Measurements from ENCODE around the gene TUBA3C. TPM values are rescaled to one million over a fixed set of nuclear protein-coding genes. Genes with fewer than 3 reads are reported as not detected.

TUBA3C gene
- total and polyA plus RNA-seq, 10 donors, result not detected

DNA sequence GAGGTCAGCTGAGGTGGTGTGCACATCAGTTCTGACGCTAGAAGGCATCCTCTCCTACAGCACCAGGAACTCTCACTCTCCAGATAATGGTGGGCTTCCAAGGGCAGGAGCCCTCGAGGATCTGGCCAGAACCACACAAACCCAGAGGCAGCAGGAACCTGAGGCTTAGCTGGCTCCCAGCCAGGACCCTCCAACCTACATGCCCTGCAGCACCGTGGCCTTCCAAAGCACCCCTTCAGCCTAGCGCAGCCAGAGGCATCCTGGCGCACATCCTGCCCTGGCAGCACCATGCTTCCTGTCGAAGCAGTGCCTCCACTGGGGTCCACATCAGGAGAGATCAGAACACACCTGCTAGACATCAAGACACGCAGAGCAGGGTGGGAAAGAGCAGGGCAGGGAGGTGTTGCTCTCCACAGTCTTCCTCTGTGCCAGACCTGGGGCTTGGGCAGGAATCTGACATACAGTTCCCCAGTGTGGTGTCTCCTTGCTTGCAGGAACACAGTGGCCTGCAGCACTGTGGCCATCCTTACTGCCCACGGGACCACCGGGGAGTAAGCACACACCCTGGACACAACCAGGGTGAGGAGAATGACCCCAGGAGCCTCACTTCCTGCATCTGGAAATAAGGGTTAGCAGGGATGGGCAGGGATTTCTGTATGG lies 21.7 kb downstream of the TUBA3C start:
- Histone ChIP-seq H3K4me1 (no peaks in the 10 kb centered on the region), H3K36me3 (no peaks in the 10 kb centered on the region), H3K4me3 (no peak overlapping the region), H3K27me3 (replicated peaks in 1 of 7) (no peaks in the 10 kb centered on the region), H3K27ac (no peak overlapping the region), H3K9me3 (peaks cover 0 to 41% (median 30%) of the 10 kb centered on the region in 8 donors)
- TF ChIP-seq POLR2AphosphoS5 (IDR thresholded peaks at IDR 0.05) (no peak), POLR2A (IDR thresholded peaks at IDR 0.05) (no peak)
- TF ChIP-seq, protein P1, sequence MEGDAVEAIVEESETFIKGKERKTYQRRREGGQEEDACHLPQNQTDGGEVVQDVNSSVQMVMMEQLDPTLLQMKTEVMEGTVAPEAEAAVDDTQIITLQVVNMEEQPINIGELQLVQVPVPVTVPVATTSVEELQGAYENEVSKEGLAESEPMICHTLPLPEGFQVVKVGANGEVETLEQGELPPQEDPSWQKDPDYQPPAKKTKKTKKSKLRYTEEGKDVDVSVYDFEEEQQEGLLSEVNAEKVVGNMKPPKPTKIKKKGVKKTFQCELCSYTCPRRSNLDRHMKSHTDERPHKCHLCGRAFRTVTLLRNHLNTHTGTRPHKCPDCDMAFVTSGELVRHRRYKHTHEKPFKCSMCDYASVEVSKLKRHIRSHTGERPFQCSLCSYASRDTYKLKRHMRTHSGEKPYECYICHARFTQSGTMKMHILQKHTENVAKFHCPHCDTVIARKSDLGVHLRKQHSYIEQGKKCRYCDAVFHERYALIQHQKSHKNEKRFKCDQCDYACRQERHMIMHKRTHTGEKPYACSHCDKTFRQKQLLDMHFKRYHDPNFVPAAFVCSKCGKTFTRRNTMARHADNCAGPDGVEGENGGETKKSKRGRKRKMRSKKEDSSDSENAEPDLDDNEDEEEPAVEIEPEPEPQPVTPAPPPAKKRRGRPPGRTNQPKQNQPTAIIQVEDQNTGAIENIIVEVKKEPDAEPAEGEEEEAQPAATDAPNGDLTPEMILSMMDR (IDR thresholded peaks at IDR 0.05 in 8 of 11, conservative IDR thresholded peaks at IDR 0.05 in 3 of 11), result no peak
- DNase-seq, result no peak
- 70 to 100% (median 76%) methylated on average over 2 to 9 of the region's 9 CpGs for WGBS, 5 donors
- intact Hi-C loops (cut with DNase I; ENCODE audit: low total_unique reads), result no loop called here

DNA sequence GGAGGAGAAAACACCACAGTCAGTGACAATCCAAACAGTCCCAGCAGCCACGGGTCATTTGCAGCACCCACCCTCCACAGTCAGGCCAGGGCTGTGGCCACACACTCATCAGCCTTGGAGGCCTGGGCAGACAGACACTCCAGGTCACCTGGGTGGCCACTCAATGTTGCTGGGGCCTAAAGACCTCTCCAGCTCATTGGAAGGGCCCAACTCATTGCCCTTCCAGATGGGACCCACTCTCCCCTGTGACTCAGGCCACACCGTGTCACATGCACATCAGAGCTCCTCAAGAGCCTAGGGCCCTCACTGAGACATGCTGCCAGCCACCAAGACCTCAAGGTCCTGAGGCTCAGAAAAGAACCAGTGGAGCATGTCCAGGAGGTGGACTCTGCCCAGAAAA lies 22.4 kb downstream of the TUBA3C start:
- WGBS, 5 donors, result 61 to 83% (median 78%) methylated on average over 2 of the region's 2 CpGs
- Histone ChIP-seq H3K36me3 (no peaks in the 10 kb centered on the region), H3K9me3 (peaks cover 0 to 34% (median 23%) of the 10 kb centered on the region in 8 donors), H3K4me1 (no peaks in the 10 kb centered on the region), H3K4me3 (no peak overlapping the region), H3K27ac (no peak overlapping the region), H3K27me3 (replicated peaks in 1 of 7) (no peaks in the 10 kb centered on the region)
- intact Hi-C loops (cut with DNase I; ENCODE audit: low total_unique reads), result no loop called here
- no peak for DNase-seq
- no peak for TF ChIP-seq POLR2A (IDR thresholded peaks at IDR 0.05)
- no peak for TF ChIP-seq POLR2AphosphoS5 (IDR thresholded peaks at IDR 0.05)
- TF ChIP-seq, protein P1 (IDR thresholded peaks at IDR 0.05 in 8 of 11, conservative IDR thresholded peaks at IDR 0.05 in 3 of 11), result no peak

GRCh38 chr13:19158526-19159174 lies 23.0 kb downstream of the TUBA3C start:
- Histone ChIP-seq H3K27ac (no peak overlapping the region), H3K27me3 (replicated peaks in 1 of 7) (no peaks in the 10 kb centered on the region), H3K4me3 (no peak overlapping the region), H3K36me3 (no peaks in the 10 kb centered on the region), H3K4me1 (no peaks in the 10 kb centered on the region), H3K9me3 (peaks cover 0 to 31% (median 18%) of the 10 kb centered on the region in 8 donors)
- no peak for DNase-seq
- intact Hi-C loops (cut with DNase I; ENCODE audit: low total_unique reads), result no loop called here
- TF ChIP-seq POLR2A (IDR thresholded peaks at IDR 0.05), result no peak
- TF ChIP-seq, protein P1 (IDR thresholded peaks at IDR 0.05 in 8 of 11, conservative IDR thresholded peaks at IDR 0.05 in 3 of 11), result no peak
- TF ChIP-seq POLR2AphosphoS5 (IDR thresholded peaks at IDR 0.05), result no peak
- WGBS, 5 donors, result 61 to 75% (median 70%) methylated on average over 8 to 9 of the region's 9 CpGs

DNA sequence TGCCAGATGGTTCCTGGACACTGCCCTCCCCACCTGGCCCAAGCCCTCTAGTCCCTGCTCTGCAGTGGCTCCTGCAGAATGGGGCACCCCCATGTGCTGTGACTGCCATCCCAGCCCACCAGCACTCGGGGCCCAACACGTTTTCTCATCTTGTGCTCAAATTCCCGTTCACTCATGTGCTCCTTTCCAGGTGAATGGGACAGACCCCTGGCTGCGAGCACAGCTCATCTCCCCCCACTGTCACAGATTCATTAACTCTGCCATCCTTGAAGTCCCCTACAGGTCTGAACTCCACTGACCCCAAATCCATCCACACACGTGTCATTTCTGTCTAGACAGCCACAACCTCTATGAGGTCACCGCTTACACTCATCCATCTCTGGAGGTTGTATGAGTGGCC lies 23.6 kb downstream of the TUBA3C start:
- H3K27me3 ChIP-seq (replicated peaks in 1 of 7), result no peaks in the 10 kb centered on the region
- TF ChIP-seq, protein P1 (IDR thresholded peaks at IDR 0.05 in 8 of 11, conservative IDR thresholded peaks at IDR 0.05 in 3 of 11), result no peak
- TF ChIP-seq POLR2A (IDR thresholded peaks at IDR 0.05), result no peak
- TF ChIP-seq POLR2AphosphoS5 (IDR thresholded peaks at IDR 0.05), result no peak
- H3K4me1 ChIP-seq, result no peaks in the 10 kb centered on the region
- WGBS, 5 donors, result 56 to 85% (median 75%) methylated on average over 6 of the region's 6 CpGs
- H3K27ac ChIP-seq, result no peak overlapping the region
- peaks cover 0 to 25% (median 11%) of the 10 kb centered on the region in 8 donors for H3K9me3 ChIP-seq
- no peak overlapping the region for H3K4me3 ChIP-seq
- H3K36me3 ChIP-seq, result no peaks in the 10 kb centered on the region
- DNase-seq, result no peak
- intact Hi-C loops (cut with DNase I; ENCODE audit: low total_unique reads), result no loop called here
